GM23338 (cell line): ENCODE measurements around the gene POU3F2. TPM values are rescaled to one million over a fixed set of nuclear protein-coding genes. Genes with fewer than 3 reads are reported as not detected.

Experiments used
- ATAC-seq: fragments of 200-7000 bp; cut with Tn5 transposase; 3 replicates; pipeline ENCODE4 v1.9.1; 2020
- DNase-seq: peaks from one replicate; pipeline ENCODE4 v3.0.0-alpha.2; 2015; ENCODE audit warnings: low spot score
- H2AFZ ChIP-seq: fragments of 200-600 bp; sonication (generic); 2 replicates; pipeline ENCODE4 v1.8.0; 2016; ENCODE audit warnings: antibody characterized with exemption, mild to moderate bottlenecking, moderate library complexity
- H3F3A ChIP-seq: fragments of 200-600 bp; sonication (generic); replicated peaks from 2 replicates; pipeline ENCODE4 v1.8.0; 2017; ENCODE audit warnings: antibody characterized with exemption, mixed run types, low read depth
- H3K27ac ChIP-seq: fragments of 200-600 bp; sonication (generic); 2 replicates; pipeline ENCODE4 v1.6.1; 2016; ENCODE audit warnings: low read depth
- H3K27me3 ChIP-seq: fragments of 200-600 bp; sonication (generic); 2 replicates; pipeline ENCODE4 v1.8.0; 2016; ENCODE audit warnings: mild to moderate bottlenecking, mixed run types, moderate library complexity; ENCODE audit not compliant: insufficient read depth
- H3K36me3 ChIP-seq: fragments of 200-600 bp; sonication (generic); 2 replicates; pipeline ENCODE4 v1.8.0; 2016; ENCODE audit warnings: mild to moderate bottlenecking; ENCODE audit not compliant: insufficient read depth
- H3K4me1 ChIP-seq: fragments of 200-600 bp; sonication (generic); 2 replicates; pipeline ENCODE4 v1.8.0; 2016; ENCODE audit warnings: mild to moderate bottlenecking, moderate library complexity; ENCODE audit not compliant: insufficient read depth
- H3K4me2 ChIP-seq: fragments of 200-600 bp; sonication (generic); 2 replicates; pipeline ENCODE4 v1.7.1; 2017; ENCODE audit warnings: mixed run types
- H3K4me3 ChIP-seq: fragments of 200-600 bp; sonication (generic); 2 replicates; pipeline ENCODE4 v1.6.1; 2016; ENCODE audit warnings: mixed run types
- H3K79me2 ChIP-seq: fragments of 200-600 bp; sonication (generic); replicated peaks from 2 replicates; pipeline ENCODE4 v1.8.0; 2017; ENCODE audit warnings: mild to moderate bottlenecking; ENCODE audit not compliant: insufficient read depth
- H3K9me2 ChIP-seq: fragments of 200-600 bp; sonication (generic); 2 replicates; pipeline ENCODE4 v1.8.0; 2017; ENCODE audit not compliant: insufficient read depth
- H4K20me1 ChIP-seq: fragments of 200-600 bp; sonication (generic); replicated peaks from 2 replicates; pipeline ENCODE4 v1.8.0; 2017; ENCODE audit warnings: mild to moderate bottlenecking; ENCODE audit not compliant: insufficient read depth
- H3K27ac Mint-ChIP-seq: 2 replicates; pipeline ENCODE4 v1.8.0; 2020; ENCODE audit warnings: inconsistent platforms, mild to moderate bottlenecking, moderate library complexity, mixed read lengths
- H3K27me3 Mint-ChIP-seq: 3 replicates; pipeline ENCODE4 v1.8.0; 2022; ENCODE audit warnings: low read depth, mild to moderate bottlenecking, moderate library complexity, mixed read lengths, inconsistent platforms; ENCODE audit not compliant: insufficient read depth, poor library complexity
- H3K36me3 Mint-ChIP-seq: 3 replicates; pipeline ENCODE4 v1.8.0; 2021; ENCODE audit warnings: low read depth, mild to moderate bottlenecking, inconsistent platforms, moderate library complexity, mixed read lengths
- H3K4me1 Mint-ChIP-seq: 3 replicates; pipeline ENCODE4 v1.8.0; 2020; ENCODE audit warnings: mild to moderate bottlenecking, inconsistent platforms, mixed read lengths
- H3K4me3 Mint-ChIP-seq: 3 replicates; pipeline ENCODE4 v1.8.0; 2021; ENCODE audit warnings: moderate library complexity, mild to moderate bottlenecking, inconsistent platforms, mixed read lengths
- H3K9me3 Mint-ChIP-seq: 3 replicates; pipeline ENCODE4 v1.8.0; 2020; ENCODE audit warnings: moderate library complexity, mild to moderate bottlenecking, inconsistent platforms, mixed read lengths
- CREB1 ChIP-seq: fragments of 250-450 bp; sonication (Bioruptor Pico); IDR thresholded peaks from 2 replicates; pipeline ENCODE4 v1.5.0; 2020; ENCODE audit warnings: low read depth, mild to moderate bottlenecking, moderate library complexity
- CTCF ChIP-seq, 2 experiments: fragments of 200-600 bp in 1 of 2; sonication (generic) in 1 of 2; conservative IDR thresholded peaks; 2 replicates each; pipeline versions ENCODE4 v1.5.1 to v1.6.1; 2016 to 2017; ENCODE audit warnings: antibody characterized with exemption in 2 of 2, low read depth in 2 of 2, mild to moderate bottlenecking in 2 of 2, moderate library complexity in 1 of 2
- EZH2 ChIP-seq: fragments of 200-600 bp; sonication (generic); IDR thresholded peaks from one replicate; pipeline ENCODE4 v1.8.0; 2017; ENCODE audit warnings: antibody characterized with exemption, mild to moderate bottlenecking, low read depth; ENCODE audit not compliant: unreplicated experiment
- EZH2phosphoT487 ChIP-seq: fragments of 200-600 bp; sonication (generic); IDR thresholded peaks from one replicate; pipeline ENCODE4 v1.8.1; 2018; ENCODE audit warnings: antibody characterized with exemption; ENCODE audit not compliant: unreplicated experiment
- JUNB ChIP-seq: IDR thresholded peaks from one replicate; pipeline ENCODE4 v1.6.1; 2016; ENCODE audit warnings: antibody characterized with exemption; ENCODE audit not compliant: unreplicated experiment
- NANOG ChIP-seq: IDR thresholded peaks from 2 replicates; pipeline ENCODE4 v1.6.1; 2016; ENCODE audit warnings: antibody characterized with exemption, borderline replicate concordance
- STAT1 ChIP-seq: IDR thresholded peaks from one replicate; pipeline ENCODE4 v1.6.1; 2016; ENCODE audit warnings: antibody characterized with exemption; ENCODE audit not compliant: unreplicated experiment
- ZNF331 ChIP-seq: fragments of 250-450 bp; sonication (Bioruptor Pico); IDR thresholded peaks from 2 replicates; pipeline ENCODE4 v1.5.0; 2020; ENCODE audit warnings: low read depth, mild to moderate bottlenecking, moderate library complexity
- ZNF462 ChIP-seq: fragments of 250-450 bp; sonication (Bioruptor Pico); IDR thresholded peaks from 2 replicates; pipeline ENCODE4 v1.5.0; 2020; ENCODE audit warnings: mild to moderate bottlenecking, moderate library complexity
- polyA plus RNA-seq: library from polyadenylated mRNA; unstranded; fragments of >200 nt; fragmentation: Nextera tagmentation; extraction: Ambion mirVana; gene quantifications from 2 replicates; pipeline ENCODE4 v1.2.1, GENCODE V29; 2016
- total RNA-seq: library from RNA; depleted of rRNA; stranded (reverse); fragments of >200 nt; shearing (Covaris generic); gene quantifications from 2 replicates; pipeline ENCODE4 v1.2.3, GENCODE V29; 2014
- TF ChIP-seq, protein P1 (sequence below): IDR thresholded peaks from one replicate; pipeline ENCODE4 v1.6.1; 2018; ENCODE audit warnings: antibody characterized with exemption; ENCODE audit not compliant: unreplicated experiment

POU3F2 gene
- total and polyA plus RNA-seq, 2 experiments from 2014 or later = 0.26 to 0.76 TPM

DNA sequence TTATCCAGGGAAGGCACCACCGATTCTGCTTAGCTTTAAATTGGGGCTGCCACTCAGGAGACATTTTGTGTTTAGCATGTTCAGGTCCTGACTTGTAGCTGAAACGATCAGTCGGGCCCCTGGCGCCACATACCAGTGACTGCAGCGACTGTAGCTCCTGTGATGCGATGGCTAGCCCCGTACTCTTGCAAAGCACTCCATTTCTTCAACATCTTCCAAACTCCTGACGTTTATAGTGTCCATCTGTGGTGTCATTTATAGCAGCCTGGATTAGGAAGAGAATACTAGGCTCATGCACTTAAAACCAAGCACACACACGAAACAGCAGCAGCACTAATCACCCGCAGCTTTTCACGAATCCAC, 13.0 kb downstream of the POU3F2 start:
- no peak for ATAC-seq

GRCh38 chr6:98847779-98848538, 13.6 kb downstream of the POU3F2 start:
- Mint-ChIP-seq H3K36me3 (no peaks in the 10 kb centered on the region), H3K4me1 (peaks cover 23% of the 10 kb centered on the region), H3K4me3 (peak overlapping the region; percentile 70), H3K27me3 (peaks cover 59% of the 10 kb centered on the region), H3K27ac (no peak overlapping the region), H3K9me3 (no peaks in the 10 kb centered on the region)
- H3K4me3 ChIP-seq = peak overlapping the region; percentile 85
- H3K4me1 ChIP-seq = peaks cover 31% of the 10 kb centered on the region
- H3K79me2 ChIP-seq = no peaks in the 10 kb centered on the region
- no peaks in the 10 kb centered on the region for H3K9me2 ChIP-seq
- no peaks in the 10 kb centered on the region for H4K20me1 ChIP-seq
- peak overlapping the region; percentile 97 for H2AFZ ChIP-seq
- DNase-seq (peak; percentile 76), ATAC-seq (peak; percentile 49)
- 0 out of 2 replicates have a peak, but pooled peaks cover 4% of the 10 kb centered on the region for H3F3A ChIP-seq
- peaks cover 70% of the 10 kb centered on the region for H3K27me3 ChIP-seq
- no peak overlapping the region for H3K27ac ChIP-seq
- H3K4me2 ChIP-seq = peak overlapping the region; percentile 98
- H3K36me3 ChIP-seq = no peaks in the 10 kb centered on the region
- TF ChIP-seq JUNB (no peak), CREB1 (no peak), ZNF462 (CRISPR knock-in tag) (no peak), ZNF331 (CRISPR knock-in tag) (no peak), STAT1 (no peak), CTCF (conservative IDR thresholded peaks at IDR 0.05; ENCODE audit: low read depth in 2 of 2) (peak in 1 of 2 experiments; percentile 16; a peak in 2 of 4 replicates), EZH2phosphoT487 (no peak), NANOG (no peak)
- TF ChIP-seq, protein P1, sequence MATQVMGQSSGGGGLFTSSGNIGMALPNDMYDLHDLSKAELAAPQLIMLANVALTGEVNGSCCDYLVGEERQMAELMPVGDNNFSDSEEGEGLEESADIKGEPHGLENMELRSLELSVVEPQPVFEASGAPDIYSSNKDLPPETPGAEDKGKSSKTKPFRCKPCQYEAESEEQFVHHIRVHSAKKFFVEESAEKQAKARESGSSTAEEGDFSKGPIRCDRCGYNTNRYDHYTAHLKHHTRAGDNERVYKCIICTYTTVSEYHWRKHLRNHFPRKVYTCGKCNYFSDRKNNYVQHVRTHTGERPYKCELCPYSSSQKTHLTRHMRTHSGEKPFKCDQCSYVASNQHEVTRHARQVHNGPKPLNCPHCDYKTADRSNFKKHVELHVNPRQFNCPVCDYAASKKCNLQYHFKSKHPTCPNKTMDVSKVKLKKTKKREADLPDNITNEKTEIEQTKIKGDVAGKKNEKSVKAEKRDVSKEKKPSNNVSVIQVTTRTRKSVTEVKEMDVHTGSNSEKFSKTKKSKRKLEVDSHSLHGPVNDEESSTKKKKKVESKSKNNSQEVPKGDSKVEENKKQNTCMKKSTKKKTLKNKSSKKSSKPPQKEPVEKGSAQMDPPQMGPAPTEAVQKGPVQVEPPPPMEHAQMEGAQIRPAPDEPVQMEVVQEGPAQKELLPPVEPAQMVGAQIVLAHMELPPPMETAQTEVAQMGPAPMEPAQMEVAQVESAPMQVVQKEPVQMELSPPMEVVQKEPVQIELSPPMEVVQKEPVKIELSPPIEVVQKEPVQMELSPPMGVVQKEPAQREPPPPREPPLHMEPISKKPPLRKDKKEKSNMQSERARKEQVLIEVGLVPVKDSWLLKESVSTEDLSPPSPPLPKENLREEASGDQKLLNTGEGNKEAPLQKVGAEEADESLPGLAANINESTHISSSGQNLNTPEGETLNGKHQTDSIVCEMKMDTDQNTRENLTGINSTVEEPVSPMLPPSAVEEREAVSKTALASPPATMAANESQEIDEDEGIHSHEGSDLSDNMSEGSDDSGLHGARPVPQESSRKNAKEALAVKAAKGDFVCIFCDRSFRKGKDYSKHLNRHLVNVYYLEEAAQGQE = no peak

More for the DNA sequence above, 13.0 kb downstream of the POU3F2 start:
- no peaks in the 10 kb centered on the region for H3K9me3 Mint-ChIP-seq
- H3K27me3 ChIP-seq = peaks cover 75% of the 10 kb centered on the region
- no peaks in the 10 kb centered on the region for H4K20me1 ChIP-seq
- H3K4me1 Mint-ChIP-seq = peaks cover 26% of the 10 kb centered on the region
- peak; percentile 67 for TF ChIP-seq EZH2
- TF ChIP-seq EZH2phosphoT487 = no peak
- H3K36me3 Mint-ChIP-seq = no peaks in the 10 kb centered on the region
- H3K4me1 ChIP-seq = peaks cover 32% of the 10 kb centered on the region
- no peak overlapping the region for H3K27ac Mint-ChIP-seq
- H3K27me3 Mint-ChIP-seq = peaks cover 64% of the 10 kb centered on the region
- H3K4me2 ChIP-seq = peak overlapping the region; percentile 98
- H3K36me3 ChIP-seq = no peaks in the 10 kb centered on the region
- peak overlapping the region; percentile 97 for H2AFZ ChIP-seq
- peak; percentile 67 for DNase-seq
- H3K9me2 ChIP-seq = no peaks in the 10 kb centered on the region
- H3K4me3 Mint-ChIP-seq = peak overlapping the region; percentile 70
- 0 out of 2 replicates have a peak, but pooled peaks cover 4% of the 10 kb centered on the region for H3F3A ChIP-seq
- no peaks in the 10 kb centered on the region for H3K79me2 ChIP-seq
- peak overlapping the region; percentile 85 for H3K4me3 ChIP-seq
- H3K27ac ChIP-seq = no peak overlapping the region
